HG02588 (cell line): ENCODE data around the gene DPP10.

Source experiments
- ATAC-seq: cut with Tn5 transposase; IDR thresholded peaks from one replicate; pipeline ENCODE4 v1.9.1; 2021; ENCODE audit warnings: mild to moderate bottlenecking, moderate library complexity; ENCODE audit not compliant: unreplicated experiment

The DPP10 gene

DNA sequence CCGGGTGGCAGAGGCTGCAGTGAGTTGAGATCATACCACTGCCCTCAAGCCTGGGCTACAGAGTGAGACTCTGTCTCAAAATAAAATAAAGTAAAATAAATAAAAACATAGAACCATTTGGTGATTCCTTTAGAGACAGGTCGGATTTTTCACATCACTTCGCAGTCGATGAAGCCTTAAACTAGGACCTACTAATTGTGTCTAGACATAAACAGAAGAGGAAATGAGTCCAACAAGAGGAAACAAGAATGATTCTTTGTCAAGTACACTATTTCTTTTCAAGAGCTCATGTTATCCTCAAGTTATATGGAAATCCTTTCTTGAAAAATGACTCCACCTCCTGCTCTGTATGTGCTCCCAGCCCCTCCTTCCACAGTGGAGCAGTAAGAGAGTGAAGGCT is 758.9 kb downstream of the DPP10 start:
- no peak for ATAC-seq

DNA sequence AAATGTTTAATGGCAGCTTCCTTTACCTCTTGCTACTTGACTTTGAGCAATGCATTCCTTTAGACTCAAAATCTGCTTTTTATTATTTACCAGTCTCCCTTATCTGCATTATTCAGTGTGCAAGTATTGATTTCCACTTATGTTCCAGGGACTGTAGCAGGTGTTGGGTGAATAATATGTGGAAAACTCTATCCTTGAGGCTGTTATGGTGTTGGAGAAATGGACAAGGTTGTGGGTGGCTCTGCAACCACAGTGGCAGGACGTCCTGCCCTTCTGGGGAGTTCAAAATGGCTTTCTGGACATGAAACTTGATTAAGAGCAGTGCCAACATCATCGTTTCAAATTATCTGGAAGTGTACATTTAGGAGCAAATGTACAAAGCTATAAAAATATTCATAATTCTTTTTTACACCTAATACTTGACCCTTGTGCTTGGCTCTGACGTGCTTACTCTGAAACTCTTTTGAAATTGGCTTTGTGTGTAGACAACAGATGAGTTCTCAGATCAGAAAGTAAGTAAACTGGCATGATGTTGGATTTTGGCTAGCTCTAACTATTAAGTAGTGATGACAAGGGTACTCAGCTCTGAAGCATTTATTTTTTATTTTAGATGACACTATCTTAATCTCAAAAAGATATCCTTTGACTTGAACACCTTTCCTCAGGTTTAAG is 766.2 kb downstream of the DPP10 start:
- no peak for ATAC-seq

- ATAC-seq, result no peak
Measured at GRCh38 chr2:115214050-115214449, 771.6 kb downstream of the DPP10 start.

DNA sequence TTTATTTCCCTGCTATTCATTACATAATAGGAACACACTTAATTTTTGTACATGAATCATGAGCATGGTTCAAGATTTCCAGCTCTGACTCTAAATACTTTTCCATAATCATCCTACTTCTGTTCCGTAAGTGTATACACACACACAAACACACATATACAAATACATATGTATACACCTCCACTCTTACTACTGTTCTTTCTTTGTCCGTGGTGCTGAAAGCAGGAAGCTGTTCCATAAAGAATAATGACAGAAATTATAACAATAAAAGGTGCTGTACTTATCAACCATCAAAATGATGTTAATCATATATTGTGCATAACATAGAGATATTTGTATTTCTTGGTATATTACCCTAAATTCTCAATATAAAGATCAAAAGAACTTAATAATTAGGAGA is 776.9 kb downstream of the DPP10 start:
- ATAC-seq, result no peak

DNA sequence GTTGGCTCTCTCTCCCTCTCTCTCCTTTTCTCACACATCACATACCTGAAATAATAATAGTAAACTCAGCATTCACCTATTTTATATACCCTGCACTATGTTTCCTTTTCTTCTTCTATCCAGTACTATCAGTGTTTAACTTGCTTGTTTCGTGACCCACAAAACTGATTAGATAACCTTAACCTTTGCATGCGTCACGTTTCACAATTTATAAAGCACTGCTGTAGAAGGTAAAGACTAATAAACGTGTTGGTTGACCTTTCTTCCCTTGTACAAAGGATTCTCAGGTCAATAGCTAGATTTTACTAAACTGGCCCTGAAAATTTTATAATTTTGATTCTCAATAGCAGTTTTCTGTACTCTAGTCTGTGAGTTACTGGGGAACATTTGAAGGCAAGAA is 791.7 kb downstream of the DPP10 start:
- no peak for ATAC-seq

DNA sequence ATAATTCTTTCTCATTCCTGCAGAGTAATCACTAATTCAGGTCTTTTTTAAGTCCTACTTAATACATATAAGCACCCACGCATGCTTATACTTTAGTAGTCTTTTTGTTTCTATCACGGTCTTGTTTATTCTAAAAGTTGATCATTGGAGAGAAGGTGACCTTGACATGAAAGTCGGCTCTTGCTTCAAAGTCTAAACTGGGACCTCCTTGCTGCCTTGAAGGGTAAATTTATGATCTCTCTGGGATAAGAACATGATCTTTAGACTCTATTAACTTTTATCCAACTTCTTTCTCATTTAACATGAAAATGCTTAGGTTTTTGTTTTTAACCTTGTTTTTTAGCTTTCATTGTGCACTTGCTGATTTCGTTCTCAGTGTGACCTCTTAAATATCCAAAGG is 792.3 kb downstream of the DPP10 start:
- ATAC-seq, result no peak

GRCh38 chr2:115248066-115248465 is 805.6 kb downstream of the DPP10 start:
- no peak for ATAC-seq

GRCh38 chr2:115277366-115277765 is 834.9 kb downstream of the DPP10 start:
- no peak for ATAC-seq

GRCh38 chr2:115285416-115285815 is 843.0 kb downstream of the DPP10 start:
- no peak for ATAC-seq

DNA sequence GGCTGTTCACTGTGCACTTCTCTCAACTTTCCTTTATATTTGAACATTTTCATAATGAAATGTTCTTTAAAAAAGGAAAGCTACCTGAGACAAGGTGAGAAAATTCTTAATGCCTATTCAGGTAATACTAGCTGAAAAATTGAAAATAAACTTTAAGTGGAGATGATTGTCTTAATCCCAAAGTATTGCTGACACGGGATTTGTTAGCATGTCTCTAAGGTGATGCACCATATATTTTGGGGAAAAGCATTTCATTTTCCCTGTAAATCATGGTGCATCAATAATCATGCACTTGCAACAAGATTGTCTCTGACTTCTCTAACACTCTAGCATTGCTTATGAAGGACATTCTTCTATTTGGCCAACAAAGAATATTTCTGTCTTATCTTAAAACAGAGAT is 848.0 kb downstream of the DPP10 start:
- ATAC-seq, result no peak

GRCh38 chr2:115292742-115293141 is 850.3 kb downstream of the DPP10 start:
- no peak for ATAC-seq

- ATAC-seq, result no peak
Measured at GRCh38 chr2:115294999-115295398, 852.6 kb downstream of the DPP10 start.

GRCh38 chr2:115297056-115297455 is 854.6 kb downstream of the DPP10 start:
- ATAC-seq, result no peak

- ATAC-seq, result no peak
Measured at GRCh38 chr2:115299199-115299598, 856.8 kb downstream of the DPP10 start.

DNA sequence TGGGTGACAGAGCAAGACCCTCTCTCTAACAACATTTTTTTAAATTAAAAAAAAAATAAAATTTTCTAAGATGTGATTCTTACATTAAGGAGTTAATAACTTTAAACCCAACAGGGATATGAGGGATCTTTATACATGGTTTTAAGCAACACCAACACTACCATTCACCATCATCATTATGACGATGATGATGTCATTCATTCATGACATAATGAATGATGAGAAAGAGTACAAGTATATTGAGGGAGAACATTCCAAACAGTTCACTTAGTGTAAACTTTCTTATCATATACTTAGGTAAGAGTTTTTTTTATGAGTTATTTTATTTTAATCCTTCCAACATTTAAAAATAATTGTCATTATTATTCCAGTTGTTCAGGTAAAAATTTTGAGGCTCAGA is 863.3 kb downstream of the DPP10 start:
- no peak for ATAC-seq

DNA sequence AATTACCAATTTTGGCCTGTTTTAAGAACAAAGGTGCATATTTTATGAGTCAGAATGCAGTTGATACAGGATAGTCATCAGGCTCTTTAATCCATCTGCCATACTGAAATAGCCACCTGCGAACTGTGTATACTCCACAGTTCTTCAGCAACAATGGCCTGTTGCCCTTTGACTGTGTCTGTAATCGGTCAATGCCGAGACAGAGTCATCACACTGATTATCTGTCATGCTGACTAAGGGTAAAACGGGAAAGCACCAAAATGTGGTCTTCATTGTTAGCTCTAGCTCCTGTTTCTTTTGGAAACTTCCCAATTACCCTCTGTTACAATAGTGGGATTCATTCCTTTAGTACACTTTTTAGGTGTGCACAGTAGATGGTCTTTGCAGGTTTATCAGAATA is 871.7 kb downstream of the DPP10 start:
- no peak for ATAC-seq

DNA sequence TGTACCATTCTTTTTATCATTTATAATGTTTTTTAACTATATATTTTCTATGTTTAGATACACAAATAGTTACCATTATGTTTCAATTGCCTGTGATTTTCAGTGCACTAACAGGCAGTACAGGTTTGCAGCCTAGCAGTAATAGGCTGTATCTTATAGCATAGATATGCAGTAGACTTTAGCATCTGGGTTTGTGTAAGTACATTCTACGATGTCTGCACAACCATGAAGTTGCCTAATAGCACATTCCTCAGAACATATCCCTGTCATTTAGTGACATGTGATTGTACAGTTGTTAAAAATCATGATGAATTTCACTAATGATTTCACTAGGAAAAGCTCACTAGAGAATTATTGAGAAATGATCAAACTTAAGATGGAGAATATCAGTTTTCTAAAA is 884.6 kb downstream of the DPP10 start:
- ATAC-seq, result no peak

- ATAC-seq, result no peak
Measured at GRCh38 chr2:115359550-115359949, 917.1 kb downstream of the DPP10 start.

DNA sequence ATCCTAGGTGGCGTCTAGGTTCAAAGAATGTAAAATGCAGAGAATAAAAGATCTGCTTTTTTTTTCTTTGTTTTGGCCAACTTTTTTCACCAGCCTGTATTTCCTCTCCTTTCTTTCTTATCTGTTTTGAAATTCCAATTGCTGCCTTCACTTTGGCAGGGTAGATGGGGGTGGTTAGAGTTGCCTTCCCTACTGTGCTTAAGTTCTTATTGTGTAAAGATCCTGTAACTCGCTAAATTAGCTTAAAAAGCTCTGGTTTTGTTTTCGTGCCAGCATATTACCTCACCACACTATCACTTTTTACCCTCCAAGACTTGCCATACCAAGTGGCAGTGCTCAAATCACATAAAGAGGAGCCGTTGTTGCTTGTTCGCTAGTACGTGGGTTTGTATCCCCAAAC is 921.7 kb downstream of the DPP10 start:
- no peak for ATAC-seq

GRCh38 chr2:115369400-115369799 is 927.0 kb downstream of the DPP10 start:
- ATAC-seq, result no peak

DNA sequence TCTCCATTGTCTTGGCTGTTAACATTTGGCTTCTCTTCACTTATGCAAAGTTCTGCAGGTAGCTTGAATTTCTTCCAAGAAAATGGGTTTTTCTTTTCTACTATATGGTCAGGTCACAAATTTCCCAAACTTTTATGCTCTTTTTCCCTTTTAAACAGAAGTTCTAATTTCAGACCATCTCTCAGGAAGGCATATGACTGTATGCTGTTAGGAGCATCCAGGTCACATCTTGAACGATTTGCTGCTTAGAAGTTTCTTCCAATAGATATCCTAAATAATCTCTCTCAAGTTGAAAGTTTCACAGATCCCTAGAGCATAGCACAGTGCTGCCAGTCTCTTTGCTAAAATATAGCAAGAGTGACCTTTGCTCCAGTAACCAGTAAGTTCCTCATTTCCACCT is 932.5 kb downstream of the DPP10 start:
- ATAC-seq, result no peak

- no peak for ATAC-seq
Measured at GRCh38 chr2:115384399-115384798, 942.0 kb downstream of the DPP10 start.

GRCh38 chr2:115386465-115386864 is 944.0 kb downstream of the DPP10 start:
- ATAC-seq, result no peak
